ENCODE data around the gene TMPRSS4. TPM values are rescaled to one million over a fixed set of nuclear protein-coding genes. Genes with fewer than 3 reads are reported as not detected.

TMPRSS4 gene
- total and polyA plus RNA-seq, 2 of the 4 experiments (the other 2 are of a cell fraction) = not detected

DNA sequence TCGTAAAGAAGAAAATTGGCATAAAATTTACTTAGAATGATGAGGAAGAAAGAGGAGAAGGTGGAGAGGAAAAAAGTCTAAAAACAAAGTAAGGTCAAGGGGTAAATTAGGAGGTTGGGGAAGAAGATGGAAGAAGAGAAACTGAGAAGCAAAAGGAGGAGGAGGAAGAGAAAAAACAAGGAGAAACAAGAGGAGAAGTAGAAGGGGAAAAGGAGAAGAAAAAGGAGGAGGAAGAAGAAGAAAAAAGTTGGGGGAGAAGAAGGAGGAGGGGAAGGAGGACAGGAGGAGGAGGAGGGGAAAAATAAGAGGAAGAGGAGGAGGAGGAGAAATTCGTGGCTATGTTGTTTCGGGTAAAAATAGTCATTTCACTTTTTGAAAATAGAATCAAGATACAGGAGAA, 48.3 kb upstream of the TMPRSS4 start:
- Histone ChIP-seq H3K9ac (ENCODE audit: low read depth, low read length) (no peak overlapping the region), H3K9me3 (ENCODE audit: control insufficient read depth, insufficient read depth, low read length) (no peaks in the 10 kb centered on the region), H3K4me1 (ENCODE audit: control insufficient read depth, insufficient read depth, low read length) (no peaks in the 10 kb centered on the region), H3K4me3 (ENCODE audit: insufficient read depth, low read depth, low read length) (no peak overlapping the region), H3K9me1 (ENCODE audit: insufficient read depth, low read length) (no peaks in the 10 kb centered on the region), H2BK5ac (ENCODE audit: low read depth, low read length, poor library complexity, severe bottlenecking) (no peak overlapping the region), H2AFZ (replicated peaks; ENCODE audit: low read length, poor library complexity) (no peak overlapping the region), H4K20me1 (ENCODE audit: insufficient read depth, low read length) (no peaks in the 10 kb centered on the region), H3K36me3 (ENCODE audit: control insufficient read depth, insufficient read depth, low read length) (no peaks in the 10 kb centered on the region), H3K27me3 (ENCODE audit: control insufficient read depth, insufficient read depth, low read length) (peaks cover 1% of the 10 kb centered on the region; the same call in 1 of the 2 replicates), H3K27ac (ENCODE audit: insufficient read depth, low read length) (no peak overlapping the region), H4K91ac (ENCODE audit: insufficient read depth, low read depth, low read length) (no peak overlapping the region), H4K5ac (ENCODE audit: low read depth, low read length) (no peak overlapping the region), H2BK15ac (ENCODE audit: low read depth, low read length) (no peak overlapping the region), H2BK20ac (ENCODE audit: low read depth, low read length) (no peak overlapping the region), H2AK5ac (ENCODE audit: low read depth, low read length) (no peak overlapping the region), H4K8ac (ENCODE audit: low read depth in 2 of 2, low read length in 2 of 2) (no peak overlapping the region), H3K4me2 (ENCODE audit: low read depth, low read length) (no peak overlapping the region), H3K56ac (ENCODE audit: extremely low read depth, insufficient read depth, low read length) (no peak overlapping the region), H2BK120ac (ENCODE audit: low read depth, low read length) (no peak overlapping the region), H3K4ac (ENCODE audit: low read depth, low read length) (no peak overlapping the region), H3K79me1 (ENCODE audit: low read depth in 1 of 2, low read length in 2 of 2) (no peaks in the 10 kb centered on the region), H3K18ac (ENCODE audit: low read depth, low read length) (no peak overlapping the region), H3K14ac (replicated peaks; ENCODE audit: low read depth, low read length) (no peak overlapping the region), H3K23ac (ENCODE audit: low read depth, low read length) (no peak overlapping the region), H2AK9ac (replicated peaks; ENCODE audit: low read depth, low read length, poor library complexity) (no peak overlapping the region)
- no CpG with 5 or more reads among the region's 3 CpGs for WGBS, 2 experiments (ENCODE audit: extremely low coverage in 2 of 2, insufficient read length in 1 of 2)
- ChIA-PET POLR2A (ENCODE audit: unreplicated experiment) (no interaction called here), CTCF (no interaction called here)
- in situ Hi-C loops (cut with MboI; ENCODE audit: low sequenced_read_pairs) = no loop called here
- ATAC-seq (ENCODE audit: low read depth) (no peak), DNase-seq (no peak)
- intact Hi-C loops (cut with micrococcal nuclease) = no loop called here
- dilution Hi-C loops (cut with HindIII; ENCODE audit: low sequenced_read_pairs, unreplicated experiment) = no loop called here
- TF ChIP-seq RFX5 (IDR thresholded peaks at IDR 0.05; ENCODE audit: low read depth, low read length) (no peak), FOS (IDR thresholded peaks at IDR 0.05; ENCODE audit: low read depth, low read length) (no peak)
- BruUV-seq (replicated peaks) = no TSS peak

Measured in IMR-90 (cell line).